NCI-H345 (cell line): ENCODE data around the gene SPAG9.

Experiments
- DNase-seq: peaks from one replicate; lab custom pipeline; 2025; lab: John Stamatoyannopoulos, UW

SPAG9 gene

DNA sequence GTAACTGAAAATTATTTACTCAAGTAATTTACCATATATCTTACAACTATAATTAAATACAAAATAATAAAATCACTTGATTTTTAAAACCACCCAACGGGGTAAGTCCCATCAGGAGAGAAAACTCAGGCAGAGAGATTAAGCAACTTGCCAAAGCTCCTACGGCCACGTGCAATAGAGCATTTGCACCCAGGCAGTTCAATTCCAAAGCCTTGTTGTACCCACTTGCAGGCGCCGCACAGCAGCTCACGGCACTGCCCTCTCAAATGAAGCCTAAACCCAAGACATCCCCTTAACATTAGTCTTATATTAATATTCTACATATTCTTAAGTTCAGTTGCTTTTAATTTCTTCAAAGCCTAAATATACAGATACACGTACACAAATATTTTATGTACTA is 75.7 kb downstream of the SPAG9 start:
- no peak for DNase-seq

DNA sequence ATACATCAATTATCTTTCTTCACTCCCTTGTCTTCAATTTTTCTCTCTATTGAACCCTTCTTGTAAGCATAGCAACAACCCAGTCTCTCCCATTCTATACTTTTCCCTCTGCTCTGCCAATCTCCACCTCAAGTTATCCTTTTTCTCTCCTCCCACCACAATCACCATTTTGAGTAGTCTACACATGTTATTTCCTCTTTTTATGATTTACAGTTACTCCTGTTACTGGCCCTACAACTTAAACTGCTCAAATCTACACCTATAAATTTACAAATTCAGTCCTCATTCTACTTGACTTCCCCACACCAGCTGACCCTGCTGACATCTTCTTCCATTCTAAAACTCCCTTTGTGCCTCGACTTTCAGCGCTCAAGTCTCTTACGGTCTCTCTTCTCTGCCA is 84.6 kb downstream of the SPAG9 start:
- DNase-seq: no peak

DNA sequence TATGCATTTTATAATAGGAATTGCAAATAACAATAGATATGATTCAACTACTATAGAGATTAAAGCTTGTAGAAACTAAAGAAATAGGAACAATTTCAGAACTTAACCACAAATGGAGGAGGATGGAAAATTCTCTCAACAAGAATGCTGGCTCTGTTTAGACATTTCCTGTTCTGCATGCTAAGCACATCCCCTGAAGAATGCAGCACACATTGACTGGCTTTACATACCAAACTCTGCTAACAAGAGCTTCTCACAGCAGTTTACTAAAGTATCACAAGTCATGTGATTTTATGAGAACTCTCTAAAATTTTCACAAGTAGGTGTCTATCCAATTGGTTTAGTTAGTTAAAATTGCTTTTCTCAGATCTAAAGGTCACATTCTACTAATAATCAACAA is 85.2 kb downstream of the SPAG9 start:
- no peak for DNase-seq

DNA sequence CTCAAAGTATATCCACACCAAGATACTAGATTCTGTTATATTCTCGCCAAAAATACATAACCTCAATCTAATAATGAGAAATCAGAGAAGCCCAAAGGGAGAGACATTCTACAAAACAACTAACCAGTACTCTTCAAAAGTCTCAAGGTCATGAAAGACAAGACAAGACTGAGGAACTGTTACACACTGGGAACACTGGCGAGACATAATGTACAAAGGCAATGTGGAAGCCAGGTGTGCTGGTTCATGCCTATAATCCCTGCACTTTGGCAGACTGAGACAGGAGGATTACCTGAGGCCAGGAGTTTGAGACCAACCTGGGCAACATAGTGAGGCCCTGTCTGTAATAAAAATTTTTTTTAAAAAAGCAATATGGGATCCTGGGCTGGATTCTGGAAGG is 85.9 kb downstream of the SPAG9 start:
- DNase-seq: no peak

DNA sequence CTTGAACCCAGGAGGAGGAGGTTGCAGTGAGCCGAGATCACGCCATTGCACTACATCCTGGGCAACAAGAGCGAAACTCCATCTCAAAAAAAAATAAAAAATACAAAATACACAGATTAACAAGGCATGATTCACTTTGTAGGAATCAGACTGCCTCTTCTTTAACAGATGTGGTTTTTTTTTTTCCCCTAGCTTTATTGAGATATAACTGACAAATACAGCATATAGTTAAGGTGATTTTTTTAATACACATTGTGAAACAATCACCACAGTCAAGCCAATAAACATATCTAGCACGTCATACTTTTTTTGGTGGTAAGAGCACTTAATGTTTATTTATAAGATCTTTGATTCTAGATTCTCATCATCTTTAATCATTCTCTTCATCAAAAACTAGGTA is 87.8 kb downstream of the SPAG9 start:
- no peak for DNase-seq

DNA sequence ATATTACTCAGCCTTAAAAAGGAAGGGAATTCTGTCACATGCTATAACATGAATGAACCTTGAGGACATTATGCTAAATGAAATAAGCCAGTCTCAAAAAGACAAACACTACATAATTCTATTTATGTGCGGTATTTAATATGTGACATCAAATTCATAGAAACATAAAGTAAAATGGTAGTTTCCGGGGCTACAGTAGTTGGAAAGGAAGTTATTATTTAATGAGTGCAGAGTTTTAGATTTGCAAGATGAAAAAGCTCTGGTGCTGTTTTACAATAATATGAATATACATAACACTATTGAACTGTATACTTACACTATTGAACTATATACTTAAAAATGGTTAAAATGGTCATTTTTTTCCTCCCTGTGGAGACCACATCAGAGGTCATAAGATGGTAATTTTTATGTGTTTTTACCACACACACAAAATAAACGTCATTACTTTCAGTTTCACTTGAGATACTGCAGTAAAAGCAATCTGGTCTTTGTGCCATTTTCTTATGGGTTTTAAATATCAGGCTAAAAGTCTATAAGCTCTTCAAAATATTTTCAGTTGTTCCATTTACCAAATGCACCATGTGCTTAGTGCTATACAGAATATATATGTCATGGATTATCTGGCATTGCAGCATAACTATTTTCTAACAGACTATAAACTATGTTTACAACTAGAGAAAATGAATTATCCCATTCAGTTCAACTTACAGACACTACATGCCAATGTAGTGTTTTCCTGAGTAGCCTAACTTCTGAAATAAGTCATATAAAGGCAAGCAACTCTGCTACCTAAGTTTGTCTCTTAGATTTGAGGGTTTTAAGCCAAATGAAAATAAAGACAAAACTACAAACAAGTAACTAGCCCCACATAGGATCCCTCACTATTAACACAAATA is 90.9 kb downstream of the SPAG9 start:
- no peak for DNase-seq

DNA sequence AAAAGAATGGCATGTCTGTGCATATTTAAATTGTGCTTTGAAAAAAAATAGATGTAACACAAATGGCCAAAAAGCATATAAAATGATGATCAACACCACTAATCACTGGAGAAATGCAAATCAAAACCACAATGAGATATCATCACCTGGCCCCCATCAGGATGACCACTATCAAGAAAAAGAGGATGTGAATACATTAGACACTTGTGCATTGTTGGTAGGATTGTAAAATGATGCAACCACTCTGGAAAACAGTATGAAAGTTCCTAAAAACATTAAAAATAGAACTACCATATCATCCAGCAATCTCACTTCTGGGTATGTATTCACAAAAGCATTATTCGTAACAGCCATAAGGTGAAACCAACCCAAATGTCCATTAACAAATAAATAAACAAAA is 91.5 kb downstream of the SPAG9 start:
- DNase-seq: no peak

DNA sequence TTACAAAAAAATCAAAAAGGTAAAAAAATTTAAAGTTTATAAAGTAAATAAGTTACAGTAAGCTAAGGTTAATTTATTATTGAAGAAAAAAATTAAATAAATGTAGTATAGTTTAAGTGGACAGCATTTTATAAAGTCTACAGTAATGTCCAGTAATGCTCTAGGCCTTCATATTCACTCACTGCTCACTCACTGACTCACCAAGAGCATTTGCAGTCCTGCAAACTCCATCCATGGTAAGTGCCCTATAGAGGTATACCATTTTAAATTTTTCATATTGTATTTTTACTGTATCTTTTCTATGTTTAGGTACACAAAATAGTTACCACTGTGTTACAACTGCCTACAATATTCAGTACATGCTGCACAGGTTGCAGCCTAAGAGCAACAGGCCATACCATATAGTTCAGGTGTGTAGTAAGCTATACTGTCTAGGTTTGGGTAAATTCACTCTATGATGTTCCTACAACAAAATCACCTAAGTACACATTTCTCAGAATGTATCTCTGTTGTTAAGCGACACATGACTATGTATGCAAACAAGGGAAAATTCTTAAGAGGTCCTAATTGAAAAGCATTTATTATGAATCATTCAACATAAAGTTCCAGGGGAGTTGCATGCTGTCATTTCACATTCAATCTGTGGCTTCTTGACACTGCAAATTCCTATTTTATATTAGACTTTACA is 92.3 kb downstream of the SPAG9 start:
- no peak for DNase-seq

DNA sequence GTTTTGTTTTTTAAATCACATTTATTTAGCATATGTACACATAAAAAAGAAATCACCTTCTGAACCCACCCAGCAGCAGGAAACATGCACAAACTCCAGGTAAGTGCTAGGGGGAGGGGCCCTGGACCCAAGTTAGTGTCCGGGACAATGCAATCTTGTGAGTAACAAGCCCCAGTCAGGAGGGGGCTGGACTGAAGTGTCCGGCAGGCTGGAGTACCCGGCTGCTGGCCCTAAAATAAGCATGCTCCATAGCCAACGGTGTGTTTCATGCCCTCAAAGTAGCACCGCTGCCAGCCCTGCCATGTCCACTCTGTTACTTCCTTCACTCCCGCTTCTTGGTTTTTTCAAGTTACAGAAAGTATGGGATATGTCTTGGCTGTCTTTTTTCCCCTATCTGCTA is 102.1 kb downstream of the SPAG9 start:
- no peak for DNase-seq

DNA sequence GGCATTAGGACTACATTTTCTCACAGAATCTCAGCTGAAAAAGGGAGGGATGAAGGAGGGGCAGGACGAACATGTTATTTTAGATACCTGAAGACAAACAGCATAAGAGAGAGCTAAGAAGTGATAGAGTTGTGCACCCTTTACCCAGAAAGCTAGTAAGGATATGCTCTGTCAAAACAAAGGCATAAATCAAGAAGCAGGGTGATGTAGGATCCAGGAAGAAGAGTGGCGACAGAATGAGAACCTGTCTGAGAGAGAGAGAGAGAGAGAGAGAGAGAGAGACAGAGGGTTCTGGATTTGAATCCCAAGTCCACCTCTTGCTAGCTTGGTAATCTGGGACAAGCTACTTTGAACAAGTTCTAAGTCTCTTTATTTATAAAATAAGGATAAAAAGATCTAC is 103.4 kb downstream of the SPAG9 start:
- no peak for DNase-seq

DNA sequence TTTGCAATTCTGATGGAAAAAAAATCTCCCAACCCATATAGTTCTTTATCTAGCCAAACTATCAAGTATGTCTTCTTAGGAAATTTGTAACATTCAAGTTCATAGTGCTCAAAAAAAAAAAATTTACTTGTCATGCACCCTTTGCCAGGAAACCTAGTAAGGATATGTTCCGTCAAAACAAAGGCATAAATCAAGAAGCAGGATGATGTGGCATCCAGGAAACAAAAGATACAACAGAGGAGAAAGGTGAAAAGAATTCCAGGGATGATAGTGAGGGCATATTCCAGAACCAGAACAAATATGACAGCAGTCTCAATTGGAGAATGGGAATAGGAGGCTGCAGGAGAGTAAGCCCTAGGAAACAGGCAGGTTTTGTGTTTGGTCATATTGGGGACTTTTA is 104.6 kb downstream of the SPAG9 start:
- no peak for DNase-seq

DNA sequence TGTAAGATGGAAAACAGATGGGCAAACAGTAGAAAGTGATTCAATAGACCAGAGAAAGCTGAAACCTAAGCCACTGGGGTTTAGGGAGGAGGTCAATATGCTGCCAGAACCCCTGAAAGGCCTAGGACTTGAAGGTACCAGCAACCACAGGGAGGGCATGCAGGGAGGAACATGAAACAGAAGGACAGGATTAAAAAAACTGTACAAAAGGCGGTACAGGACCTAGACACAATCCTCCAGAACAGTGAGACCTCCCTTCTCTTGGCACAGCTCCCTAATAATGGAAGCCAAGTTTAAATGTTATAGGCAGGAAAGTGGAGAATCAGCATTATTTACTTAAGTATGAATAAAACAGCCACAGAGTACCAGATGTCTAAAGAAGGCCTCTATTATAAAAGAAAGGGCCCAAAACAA is 105.5 kb downstream of the SPAG9 start:
- DNase-seq: peak; percentile 31

DNA sequence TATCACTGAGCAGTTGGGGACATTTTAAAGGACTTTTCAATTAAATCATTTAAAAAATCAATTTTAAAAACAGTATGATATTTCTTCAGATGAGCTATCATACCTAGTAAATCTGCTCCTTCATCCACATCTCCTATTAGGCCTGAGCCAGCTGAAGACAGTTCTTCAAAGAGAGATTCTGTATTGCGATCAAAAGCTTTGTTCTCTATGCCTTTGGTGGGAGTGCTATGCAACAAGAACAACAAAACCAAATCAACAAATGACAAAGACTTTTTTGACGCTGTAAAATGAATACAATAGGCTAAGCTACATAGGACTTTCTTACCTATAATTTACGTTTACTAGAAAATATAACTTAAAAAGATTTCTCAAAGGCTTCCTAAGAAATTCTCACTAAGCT is 106.5 kb downstream of the SPAG9 start:
- no peak for DNase-seq

DNA sequence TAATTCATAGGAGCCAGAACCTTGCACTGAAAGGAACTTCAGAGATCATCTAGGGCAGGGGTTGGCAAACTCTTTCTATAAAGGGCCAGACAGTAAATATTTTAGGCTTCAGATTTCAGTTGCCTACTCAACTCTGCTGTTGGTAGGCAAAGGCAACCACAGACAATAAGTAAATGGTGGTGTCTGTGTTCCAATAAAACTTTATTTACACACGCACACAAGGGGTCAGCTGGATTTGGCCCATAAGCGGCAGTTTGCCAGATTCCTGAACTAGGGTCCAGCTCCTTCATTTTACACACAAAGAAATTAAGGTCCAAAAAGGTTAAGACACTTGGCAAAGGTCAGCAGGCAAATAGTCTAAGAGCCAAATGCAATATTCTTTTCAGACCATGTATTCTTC is 107.3 kb downstream of the SPAG9 start:
- no peak for DNase-seq

DNA sequence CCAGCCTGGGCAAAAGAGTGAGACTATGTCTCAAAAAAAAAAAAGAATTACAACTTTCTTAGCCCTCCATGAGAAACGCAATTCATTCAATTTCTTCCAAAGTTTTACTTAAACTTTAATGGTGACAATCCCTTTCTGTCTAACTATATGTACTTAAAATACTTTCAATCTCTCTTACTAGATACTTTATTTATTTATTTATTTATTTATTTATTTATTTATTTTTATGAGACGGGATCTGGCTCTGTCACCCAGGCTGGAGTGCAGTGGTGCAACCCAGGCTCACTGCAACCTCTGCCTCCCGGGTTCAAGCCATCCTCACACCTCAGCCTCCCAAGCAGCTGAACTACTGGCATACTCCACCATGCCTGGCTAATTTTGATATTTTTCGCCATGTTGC is 108.1 kb downstream of the SPAG9 start:
- no peak for DNase-seq

DNA sequence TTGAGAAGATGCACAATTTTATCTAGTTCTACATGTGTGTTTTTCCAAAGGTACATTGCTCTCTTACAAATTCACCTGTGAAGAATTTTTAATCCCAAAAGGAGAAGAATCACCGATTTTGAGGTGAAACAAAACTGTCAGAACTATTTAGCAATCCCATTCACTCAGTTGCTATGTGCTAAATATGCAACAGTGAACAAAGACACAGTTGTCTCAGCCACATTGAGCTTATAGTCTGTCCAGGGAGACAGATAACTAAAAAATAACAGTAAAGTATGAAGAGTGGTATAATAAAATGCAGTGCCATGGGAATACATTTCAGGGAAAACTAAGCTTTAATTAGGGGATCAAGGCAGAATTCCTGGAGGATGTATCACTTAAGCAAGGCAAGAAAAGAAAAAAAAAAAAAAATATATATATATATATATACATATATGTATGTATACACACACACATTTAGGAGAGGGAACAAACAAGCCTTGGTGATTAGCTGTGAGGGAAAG is 110.4 kb downstream of the SPAG9 start:
- no peak for DNase-seq

DNA sequence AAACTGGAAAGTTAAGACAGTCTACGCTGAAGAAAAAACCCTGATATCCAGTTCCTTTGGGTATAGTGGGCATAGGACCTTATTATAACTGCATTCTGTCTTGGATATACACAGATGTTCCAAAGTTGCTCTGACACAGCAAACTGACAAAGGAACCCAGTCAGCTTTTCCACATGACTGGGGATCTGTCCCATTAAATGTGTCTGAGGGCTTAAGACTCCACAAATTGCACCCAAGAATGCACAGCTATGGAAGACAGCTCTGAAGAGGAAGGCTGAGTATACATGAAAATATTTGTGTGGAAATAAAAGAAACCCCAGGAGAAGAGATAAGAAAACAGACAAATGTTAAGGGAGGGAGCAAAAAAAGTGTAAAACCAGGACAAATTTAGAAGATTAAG is 114.1 kb downstream of the SPAG9 start:
- DNase-seq: no peak

DNA sequence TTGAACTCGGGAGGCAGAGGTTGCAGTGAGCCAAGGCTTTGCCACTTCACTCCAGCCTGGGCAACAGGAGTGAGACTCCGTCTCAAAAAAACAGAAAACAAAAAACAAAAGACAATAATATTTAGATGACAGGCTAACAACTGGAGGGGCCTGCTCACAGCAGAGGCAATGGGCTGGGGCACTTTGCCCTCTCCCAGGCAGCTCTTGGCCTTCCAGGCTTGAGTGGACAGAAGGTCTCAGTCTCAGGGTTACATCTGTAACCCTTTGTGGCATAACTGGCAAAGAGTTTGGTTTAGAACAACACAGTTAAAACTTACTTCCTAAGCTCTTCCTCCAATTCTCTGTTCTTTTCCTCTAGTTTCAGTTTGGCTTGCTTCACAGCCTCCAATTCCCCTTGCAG is 114.9 kb downstream of the SPAG9 start:
- DNase-seq: no peak

DNA sequence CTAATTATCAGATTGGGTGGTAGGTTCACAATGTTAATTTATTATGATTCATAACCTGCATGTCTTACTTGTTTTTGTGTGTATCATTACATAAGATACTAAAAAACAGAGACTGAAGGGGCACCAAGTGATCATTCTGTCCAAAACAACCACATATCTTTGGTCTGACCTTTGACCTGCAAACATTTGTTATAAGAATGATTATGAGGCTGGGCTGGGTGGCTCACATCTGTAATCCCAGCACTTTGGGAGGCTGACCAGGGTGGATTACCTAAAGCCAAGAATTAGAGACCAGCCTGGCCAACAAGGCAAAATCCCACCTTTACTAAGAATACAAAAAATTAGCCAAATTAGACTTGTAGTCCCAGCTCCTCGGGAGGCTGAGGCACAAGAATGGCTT is 116.4 kb downstream of the SPAG9 start:
- no peak for DNase-seq

DNA sequence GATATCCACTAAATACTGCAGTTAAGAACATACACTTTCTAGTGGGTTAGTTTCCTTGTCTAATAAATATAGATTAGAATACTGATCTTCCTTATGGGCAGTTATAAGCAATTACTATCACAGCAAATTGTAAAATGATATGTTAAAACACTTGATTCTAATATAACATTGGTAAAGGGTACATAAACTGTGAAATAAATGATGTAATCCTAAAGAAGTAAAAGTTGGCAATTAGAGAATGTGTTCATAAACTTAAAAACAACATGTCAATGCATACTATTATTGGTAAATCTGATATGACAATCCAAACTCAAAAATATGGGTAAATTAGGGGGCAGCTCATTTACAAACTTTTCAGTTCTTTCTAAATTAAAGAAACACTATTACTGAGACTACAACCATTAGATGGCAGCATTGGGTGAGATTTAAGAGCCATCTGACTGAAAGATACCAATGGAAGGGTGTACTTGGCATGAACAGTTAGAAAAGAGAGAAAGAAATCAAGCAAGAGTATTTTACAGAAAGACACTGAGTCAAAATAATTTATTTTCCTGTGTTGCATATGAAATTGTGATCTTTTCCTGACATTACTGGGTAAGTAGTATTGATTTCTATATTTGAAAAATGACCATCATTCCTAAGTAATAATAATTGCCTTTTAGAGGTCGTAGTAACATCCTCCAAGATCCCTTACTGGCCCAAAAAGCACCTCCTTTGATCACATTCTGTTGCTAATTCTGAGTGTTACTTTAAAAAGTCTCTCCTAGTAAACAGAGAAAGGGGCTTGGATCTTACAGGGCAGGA is 119.6 kb downstream of the SPAG9 start:
- peak; percentile 51 for DNase-seq

DNA sequence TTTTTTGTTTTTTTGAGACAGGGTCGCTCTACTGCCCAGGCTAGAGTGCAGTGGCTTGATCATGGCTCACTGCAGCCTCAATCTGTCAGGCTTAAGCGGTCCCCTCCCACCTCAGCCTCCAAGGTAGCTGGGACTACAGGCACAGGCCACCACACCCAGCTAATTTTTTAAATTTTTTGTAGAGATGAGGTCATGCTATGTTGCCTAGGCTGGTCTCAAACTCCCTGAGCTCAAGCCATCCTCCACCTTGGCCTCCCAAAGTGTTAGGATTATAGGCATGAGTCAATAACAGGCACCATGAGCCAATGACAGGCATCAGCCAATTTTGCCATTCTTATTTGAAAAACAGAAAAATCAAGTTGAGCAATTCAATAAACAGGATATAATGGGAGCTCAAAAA is 125.0 kb downstream of the SPAG9 start:
- no peak for DNase-seq

DNA sequence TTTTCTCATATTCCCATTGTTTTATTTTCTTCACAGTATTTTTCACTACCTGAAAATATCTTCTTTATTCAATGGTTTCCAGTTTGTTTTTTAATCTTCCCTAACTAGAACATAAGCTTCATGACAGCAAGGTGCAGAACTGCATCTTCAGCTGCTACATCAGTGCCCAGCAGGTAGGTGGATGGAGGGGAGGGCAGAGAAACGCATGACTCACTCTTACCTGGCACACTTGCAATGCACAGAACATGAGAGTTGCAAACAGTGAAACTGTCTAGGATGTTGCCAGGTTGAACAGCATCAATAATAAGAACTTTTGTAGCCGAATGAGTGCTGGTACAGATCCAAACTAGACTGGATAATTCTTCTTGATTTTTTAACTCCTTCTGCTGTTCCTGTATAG is 127.1 kb downstream of the SPAG9 start:
- DNase-seq: no peak

DNA sequence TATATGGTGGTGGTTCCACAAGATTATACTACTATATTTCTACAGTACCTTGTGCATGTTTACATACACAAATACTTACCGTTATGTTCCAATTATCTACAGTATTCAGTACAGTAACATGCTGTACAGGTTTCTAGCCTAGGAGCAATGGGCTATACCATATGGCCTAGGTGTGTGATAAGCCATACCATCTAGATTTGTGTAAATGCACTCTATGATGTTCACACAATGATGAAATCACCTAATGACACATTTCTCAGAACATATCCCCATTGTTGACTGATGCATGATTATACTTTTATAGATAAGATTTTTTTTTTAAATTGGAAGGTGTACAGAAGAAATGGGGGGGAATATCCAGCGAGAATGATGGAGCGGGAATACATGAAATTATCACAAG is 131.5 kb downstream of the SPAG9 start:
- no peak for DNase-seq
